Lung (tissue), 13 donors: ENCODE results near the gene CCDC92. TPM values are rescaled to one million over a fixed set of nuclear protein-coding genes. Genes with fewer than 3 reads are reported as not detected.

Experiments used
- ATAC-seq: fragments of 200-7000 bp; cut with Tn5 transposase; one replicate; pipeline ENCODE4 v1.9.1; 2020; ENCODE audit warnings: moderate number of reproducible peaks; ENCODE audit not compliant: insufficient read depth, low FRiP score
- DNase-seq, 3 donors: peaks; one replicate each; pipeline ENCODE4 v3.0.0-alpha.2; 2013 to 2017
- H3K27ac ChIP-seq, 2 donors: one replicate each; pipeline ENCODE4 v1.5.1; 2013; ENCODE audit warnings: mild to moderate bottlenecking in 2 of 2, moderate library complexity in 2 of 2, control low read depth in 1 of 2, inconsistent platforms in 1 of 2, low read depth in 1 of 2, low read length in 1 of 2
- H3K27me3 ChIP-seq, 3 donors: one replicate each; pipeline ENCODE4 v1.5.1; 2013; ENCODE audit warnings: low read length in 2 of 3; ENCODE audit not compliant: control insufficient read depth in 3 of 3, insufficient read depth in 3 of 3
- H3K36me3 ChIP-seq, 4 donors: one replicate each; pipeline ENCODE4 v1.5.1; 2013; ENCODE audit warnings: low read length in 4 of 4, mild to moderate bottlenecking in 1 of 4, moderate library complexity in 1 of 4; ENCODE audit not compliant: control insufficient read depth in 4 of 4, insufficient read depth in 4 of 4
- H3K4me1 ChIP-seq, 5 donors: one replicate each; pipeline ENCODE4 v1.5.1; 2013; ENCODE audit warnings: low read length in 5 of 5, mild to moderate bottlenecking in 2 of 5, moderate library complexity in 1 of 5; ENCODE audit not compliant: control insufficient read depth in 5 of 5, insufficient read depth in 5 of 5
- H3K4me3 ChIP-seq: one replicate; pipeline ENCODE4 v1.5.1; 2013; ENCODE audit warnings: mild to moderate bottlenecking, control low read depth, moderate library complexity
- H3K9ac ChIP-seq, 2 donors: one replicate each; pipeline ENCODE4 v1.5.1; 2013; ENCODE audit warnings: low read length in 2 of 2, control low read depth in 1 of 2; ENCODE audit not compliant: insufficient read depth in 1 of 2
- H3K9me3 ChIP-seq, 4 donors: one replicate each; pipeline ENCODE4 v1.5.1; 2013; ENCODE audit warnings: low read length in 3 of 4, mild to moderate bottlenecking in 1 of 4, moderate library complexity in 1 of 4; ENCODE audit not compliant: control insufficient read depth in 4 of 4, insufficient read depth in 3 of 4
- CTCF ChIP-seq: IDR thresholded peaks from 2 replicates; pipeline ENCODE4 v1.5.1; 2012; ENCODE audit warnings: mild to moderate bottlenecking; ENCODE audit errors: control extremely low read depth, extremely low read depth
- WGBS, 2 donors: extraction: QIAGEN DNeasy Blood & Tissue Kit; methylation state at CpG; one replicate each; pipeline ENCODE4 v1.1.7; 2013; 5-methylcytosine and 5-hydroxymethylcytosine counted together
- polyA plus RNA-seq, 2 donors: library from polyadenylated mRNA; stranded (reverse); fragments of 200-250 nt; gene quantifications; one replicate each; pipeline ENCODE4 v1.2.1, GENCODE V29; 2013
- small RNA-seq: library from RNA; depleted of rRNA; stranded (forward); fragments of <200 nt; gene quantifications from one replicate; pipeline ENCODE3, GENCODE V24; 2014; ENCODE audit warnings: low replicate concordance
- total RNA-seq, 2 donors: library from RNA; depleted of rRNA in 1 of 2; stranded (reverse); fragments of >200 nt in 1 of 2; gene quantifications; one replicate each; pipeline ENCODE4 v1.2.1, GENCODE V29; 2014 to 2021
- donor health status: control.
- donor health status: control.
- donor health status: Bipolar disorder and iron deficiency.
- donor health status: healthy.
- donor health status: DM: yes; HTN: yes; CAD: no.

CCDC92 gene
- total and polyA plus RNA-seq, 4 donors: 17.7 to 55.5 (median 34.8) TPM

- Histone ChIP-seq H3K4me1 (peaks cover 0 to 2% (median 0%) of the 10 kb centered on the region in 5 donors), H3K27me3 (peaks cover 4 to 17% (median 13%) of the 10 kb centered on the region in 3 donors), H3K27ac (no peak overlapping the region), H3K36me3 (no peaks in the 10 kb centered on the region), H3K9ac (no peak overlapping the region), H3K4me3 (no peak overlapping the region), H3K9me3 (peaks cover 0 to 5% (median 2%) of the 10 kb centered on the region in 4 donors)
- ATAC-seq (no peak), DNase-seq (peak in 1 of 3 donors; percentile 5)
- TF ChIP-seq CTCF: no peak
- WGBS, 2 donors: 83 to 87% methylated on average over 13 of the region's 13 CpGs
These were observed 86.4 kb downstream of the CCDC92 start for GRCh38 chr12:123886258-123886657.

Small RNAs within 50 kb of the gene (small RNA-seq; reads per million reads assigned to genes)
- gene AC068790.4 (not detected), gene AC068790.6 (not detected)

Other genes with a start within 250 kb of the CCDC92 start
- 10 to 100 TPM; 15.9 to 21.7 TPM for gene DNAH10, start 210.5 kb downstream of the CCDC92 start, total RNA-seq
- gene DNAH10, start 210.5 kb downstream of the CCDC92 start, polyA plus RNA-seq: 1 to 10 TPM; 2.0 to 2.4 TPM
- 100 to 1,000 TPM; 105 to 118 TPM for gene ZNF664, start 384 bp upstream of the CCDC92 start, total RNA-seq
- gene ZNF664, start 384 bp upstream of the CCDC92 start, polyA plus RNA-seq: 10 to 100 TPM; 31.7 to 34.3 TPM